ENCODE measurements around the gene ATRNL1. TPM values are rescaled to one million over a fixed set of nuclear protein-coding genes. Genes with fewer than 3 reads are reported as not detected.

ATRNL1 gene
- total and polyA plus RNA-seq, 2 of the 8 experiments (the other 6 are each of a cell fraction or from before 2014, with no cell fraction given) = 5.1 to 17.6 TPM

DNA sequence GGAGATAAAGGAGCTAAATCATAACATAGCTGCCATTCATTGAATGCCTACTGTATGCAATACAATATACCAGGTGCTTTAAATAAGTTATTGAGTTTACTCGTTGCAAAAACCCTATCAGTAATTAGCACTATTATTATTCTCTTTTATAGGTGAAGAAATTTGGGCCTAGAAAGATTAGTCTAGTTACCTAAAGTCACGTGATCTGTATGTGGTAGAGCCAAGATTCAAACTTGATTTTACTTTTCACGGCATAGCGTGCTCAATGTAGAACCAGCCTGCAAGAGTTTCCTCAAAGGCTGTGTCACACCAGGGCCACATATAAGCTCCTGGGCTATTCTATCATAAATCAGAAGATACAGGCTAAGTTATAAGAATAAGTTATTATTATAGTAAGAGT is 740.0 kb downstream of the ATRNL1 start (continued):
- TF ChIP-seq USF2 (IDR thresholded peaks at IDR 0.05; ENCODE audit: low read length) = no peak
- TF ChIP-seq CREB1 (IDR thresholded peaks at IDR 0.05) = no peak

All from H1 (cell line).